ENCODE data around the gene ZNF146.
"Not testable (repeated sequence)": the region's sequence is repeated elsewhere in the genome, so short reads cannot be mapped to it uniquely, and the experiment has no call there.

Gene ZNF146

DNA sequence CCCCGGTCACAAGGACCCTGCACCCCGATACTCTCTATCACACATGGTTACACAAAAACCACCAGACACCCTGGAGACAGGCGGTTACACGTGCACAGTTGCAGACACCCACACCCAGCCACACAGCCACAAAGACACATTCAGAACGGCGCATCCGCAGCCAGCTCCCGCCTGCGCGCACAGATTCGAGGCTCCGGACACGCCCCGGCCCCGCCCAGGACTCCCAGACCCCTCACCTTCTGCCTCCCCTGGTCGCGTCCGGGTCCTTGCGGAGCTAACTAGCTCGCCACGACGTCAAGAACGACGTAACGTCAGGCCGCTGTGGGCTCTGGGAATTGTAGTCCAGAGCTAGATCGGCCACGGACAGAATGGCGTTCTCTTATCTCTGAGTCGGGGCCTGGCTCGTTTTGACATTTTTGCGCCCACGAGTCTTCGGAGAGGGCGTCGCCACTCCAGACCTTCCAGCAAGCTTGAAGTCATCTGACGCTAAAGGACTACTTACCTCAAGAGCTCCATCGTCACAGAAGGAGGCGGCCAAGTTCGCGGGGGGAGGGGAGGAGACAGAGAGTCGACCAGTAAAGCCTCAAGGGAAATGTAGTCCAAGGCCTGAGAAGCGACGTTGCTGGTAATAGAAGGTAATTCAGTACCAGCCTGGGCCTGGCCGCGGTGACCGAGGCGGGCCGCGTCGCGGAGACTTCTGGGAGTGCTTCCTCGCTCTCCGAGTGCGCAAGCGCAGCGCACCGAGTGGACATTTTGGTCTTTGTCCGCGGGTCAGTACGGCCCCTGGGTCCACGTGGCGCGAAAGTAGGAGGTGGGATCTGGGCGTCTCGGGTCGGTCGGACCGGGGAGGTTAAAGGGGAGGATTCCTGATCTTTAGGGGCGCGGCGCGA lies at the start of gene ZNF146, which contains the start of gene ZNF565:
TSS of gene ZNF146 (plus strand) at position 721 of the 890 bp plus-strand sequence. CDS start 21,335 bp downstream, outside the sequence.
TSS of gene ZNF565 (minus strand) at position 280 of the 890 bp plus-strand sequence. CDS start 12,680 bp downstream, outside the sequence.
- DNase-seq: peak; percentile 98 to 99

DNA sequence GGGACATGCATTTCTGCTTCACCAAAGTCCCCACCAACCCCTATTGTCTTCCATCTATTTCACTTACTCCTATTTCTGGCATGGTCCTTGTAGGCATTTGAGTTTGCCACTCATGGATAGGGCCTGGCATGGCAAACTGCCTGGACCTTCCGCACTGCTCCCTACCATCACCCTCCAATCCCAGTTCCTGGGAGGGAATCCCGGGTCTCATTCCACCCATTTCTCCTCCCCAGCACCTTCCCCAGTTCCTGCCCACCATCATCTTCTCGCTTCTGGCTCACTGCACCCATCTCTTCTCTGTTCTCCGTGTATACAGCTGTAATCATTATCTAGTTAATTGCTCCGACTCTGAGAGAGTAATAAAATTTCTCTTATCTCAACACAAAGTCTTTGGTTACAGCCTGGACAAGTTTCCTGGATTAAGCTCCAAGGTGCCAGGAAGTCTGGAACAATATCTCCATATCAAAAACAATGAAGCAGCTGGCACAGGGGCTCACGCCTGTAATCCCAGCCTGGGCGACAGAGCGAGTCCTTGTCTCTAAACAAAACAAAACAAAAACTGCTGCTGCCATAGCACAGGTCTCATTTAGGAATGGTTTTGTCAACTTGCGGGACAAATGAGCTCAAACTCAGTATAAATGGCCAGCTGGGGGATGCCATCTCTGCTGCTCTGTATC lies 45.7 kb upstream of the ZNF146 start:
- no peak for DNase-seq

DNA sequence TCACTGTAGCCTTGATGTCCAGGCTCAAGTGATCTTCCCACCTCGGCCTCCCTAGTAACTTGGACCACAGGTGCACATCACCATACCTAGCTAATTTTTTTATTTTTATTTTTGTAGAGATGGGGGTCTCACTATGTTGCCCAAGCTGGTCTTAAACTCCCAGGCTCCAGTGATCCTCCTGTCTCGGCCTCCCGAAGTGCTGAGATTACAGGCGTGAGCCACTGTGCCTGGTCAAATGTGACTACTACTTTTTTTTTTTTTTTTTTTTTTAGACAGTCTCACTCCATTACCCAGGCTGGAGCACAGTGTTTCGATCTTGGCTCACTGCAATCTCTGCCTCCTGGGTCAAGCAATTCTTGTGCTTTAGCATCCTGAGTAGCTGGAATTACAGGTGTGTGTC lies 42.1 kb upstream of the ZNF146 start:
- DNase-seq: no peak

DNA sequence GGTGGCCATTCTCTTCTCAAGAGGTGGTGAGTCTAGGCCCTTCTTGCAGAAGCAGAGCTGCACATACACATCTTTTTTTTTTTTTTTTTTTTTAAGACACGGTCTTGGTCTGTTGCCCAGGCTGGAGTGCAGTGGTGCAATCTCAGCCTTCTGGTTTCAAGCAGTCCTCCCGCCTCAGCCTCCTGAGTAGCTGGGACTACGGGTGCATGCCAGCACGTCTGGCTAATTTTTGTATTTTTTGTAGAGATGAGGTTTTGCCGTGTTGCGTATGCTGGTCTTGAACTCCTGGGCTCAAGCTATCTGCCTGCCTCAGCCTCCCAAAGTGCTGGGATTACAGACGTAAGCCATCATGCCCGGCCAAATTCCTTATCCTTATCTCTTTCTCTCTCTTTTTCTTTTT lies 41.1 kb upstream of the ZNF146 start:
- DNase-seq: not testable (repeated sequence)

DNA sequence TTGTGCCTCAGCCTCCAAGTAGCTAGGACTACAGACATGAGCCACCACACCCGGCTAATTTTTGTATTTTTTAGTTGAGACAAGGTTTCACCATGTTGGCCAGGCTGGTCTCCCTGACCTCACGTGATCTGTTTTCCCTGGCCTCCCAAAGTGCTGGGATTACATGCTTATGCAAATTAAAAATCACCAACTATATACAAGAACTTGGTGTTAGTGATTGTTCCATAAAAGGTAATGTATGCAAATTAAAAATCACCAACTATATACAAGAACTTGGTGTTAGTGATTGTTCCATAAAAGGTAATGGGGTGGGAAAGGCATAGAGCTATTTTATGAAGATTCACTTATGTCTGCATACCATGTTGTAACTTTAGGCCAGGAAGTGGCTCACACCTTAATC lies 35.8 kb upstream of the ZNF146 start:
- not testable (repeated sequence) for DNase-seq

DNA sequence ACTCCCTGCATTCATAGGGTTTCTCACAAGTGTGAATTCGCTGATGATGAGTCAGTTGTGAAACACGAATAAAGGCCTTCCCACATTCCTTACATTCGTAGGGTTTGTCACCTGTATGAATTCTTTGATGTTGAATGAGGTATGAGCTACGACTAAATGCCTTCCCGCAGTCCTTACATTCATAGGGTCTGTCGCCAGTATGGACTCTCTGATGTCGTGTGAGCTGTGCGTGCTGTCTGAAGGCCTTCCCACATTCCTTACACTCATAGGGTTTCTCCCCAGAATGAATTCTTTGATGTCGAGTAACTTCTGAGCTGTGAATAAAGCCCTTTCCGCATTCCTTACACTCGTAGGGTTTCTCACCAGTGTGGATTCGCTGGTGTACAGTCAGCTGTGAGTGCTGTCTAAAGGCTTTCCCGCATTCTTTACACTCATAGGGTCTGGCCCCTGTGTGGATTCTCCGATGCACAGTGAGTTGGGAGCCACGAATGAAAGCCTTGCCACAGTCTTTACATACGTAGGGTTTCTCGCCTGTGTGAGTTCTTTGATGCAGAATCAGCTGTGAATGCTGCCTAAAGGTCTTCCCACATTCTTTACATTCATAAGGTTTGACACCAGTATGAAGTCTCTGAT lies 32.2 kb upstream of the ZNF146 start:
- DNase-seq: no peak

DNA sequence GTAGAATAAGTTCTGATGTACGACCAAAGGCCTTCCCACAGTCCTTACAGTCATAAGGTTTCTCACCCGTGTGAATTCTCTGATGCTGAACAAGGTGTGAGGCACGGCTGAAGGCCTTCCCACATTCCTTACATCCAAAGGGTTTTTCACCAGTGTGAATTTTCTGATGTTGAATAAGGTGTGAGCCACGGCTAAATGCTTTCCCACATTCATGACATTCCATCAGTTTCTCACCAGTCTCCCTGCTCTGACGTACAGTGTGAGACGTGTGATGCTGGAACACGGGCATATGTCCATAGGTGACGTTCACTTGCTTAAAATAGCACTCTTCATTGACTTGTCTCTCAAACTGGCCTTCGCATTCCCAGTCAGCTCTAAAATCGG lies 31.7 kb upstream of the ZNF146 start:
- no peak for DNase-seq

DNA sequence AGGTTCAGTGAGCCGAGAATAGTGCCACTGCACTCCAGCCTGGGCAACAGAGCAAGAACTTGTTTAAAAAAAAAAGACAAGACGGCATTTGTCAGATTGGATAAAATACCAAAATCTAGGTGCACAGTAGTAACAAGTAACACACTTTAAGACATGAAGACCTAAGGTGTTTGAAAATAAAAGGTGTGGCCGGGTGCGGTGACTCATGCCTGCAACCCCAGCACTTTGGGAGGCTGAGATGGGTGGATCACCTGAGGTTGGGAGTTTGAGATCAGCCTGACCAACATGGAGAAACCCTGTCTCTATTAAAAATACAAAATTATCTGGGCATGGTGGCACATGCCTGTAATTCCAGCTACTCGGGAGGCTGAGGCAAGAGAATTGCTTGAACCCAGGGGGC lies 28.2 kb upstream of the ZNF146 start:
- DNase-seq: not testable (repeated sequence)

DNA sequence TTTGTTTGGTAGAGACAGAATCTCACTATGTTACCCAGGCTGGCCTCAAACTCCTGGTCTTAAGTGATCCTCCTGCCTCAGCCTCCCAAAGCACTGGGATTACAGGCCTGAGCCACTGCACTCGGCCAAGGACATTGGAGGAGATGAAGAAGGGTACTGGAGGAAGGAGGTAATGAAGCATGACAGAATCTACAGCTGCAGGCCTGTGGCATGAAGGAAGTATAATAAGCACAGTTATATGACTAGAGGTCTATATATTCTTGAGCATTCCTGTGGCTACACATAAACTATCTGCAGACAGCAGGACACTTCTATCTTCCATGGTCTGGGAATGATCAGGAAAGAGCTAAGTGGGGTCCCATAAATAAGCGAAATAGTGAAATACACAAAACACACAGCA lies 18.7 kb upstream of the ZNF146 start:
- DNase-seq: no peak

DNA sequence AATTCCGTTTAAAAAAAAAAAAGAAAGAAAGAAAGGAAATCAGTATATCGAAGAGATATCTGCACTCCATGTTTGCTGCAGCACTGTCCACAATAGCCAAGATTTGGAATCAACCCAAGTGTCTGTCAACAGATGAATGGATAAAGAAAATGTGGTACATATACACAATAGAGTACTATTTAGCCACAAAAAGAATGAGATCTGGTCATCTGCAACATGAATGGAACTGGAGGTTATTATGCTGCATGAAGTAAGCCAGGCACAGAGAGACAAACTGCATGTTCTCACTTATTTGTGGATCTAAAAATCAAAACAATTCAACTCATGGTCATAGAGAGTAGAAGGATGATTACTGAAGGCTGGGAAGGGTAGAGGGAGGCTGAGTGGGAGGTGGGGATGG lies 16.8 kb upstream of the ZNF146 start:
- DNase-seq: no peak

DNA sequence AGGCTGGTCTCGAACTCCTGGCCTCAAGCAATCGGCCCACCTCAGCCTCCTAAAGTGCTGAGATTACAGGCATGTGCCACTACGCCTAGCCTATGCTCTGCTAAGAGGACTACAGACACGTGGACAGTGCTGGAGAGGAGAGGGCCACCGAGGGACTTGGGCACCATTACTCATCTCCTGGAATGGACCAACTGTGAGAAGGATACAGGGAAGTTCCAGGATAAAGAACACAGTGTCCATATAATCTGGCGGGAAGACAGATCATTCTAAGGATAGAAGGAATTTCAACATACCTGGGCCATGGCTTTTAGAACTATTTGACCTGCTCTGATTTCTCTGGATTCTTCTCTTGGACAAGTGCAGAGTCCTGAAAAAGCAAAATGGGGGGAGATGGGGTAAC lies 13.2 kb upstream of the ZNF146 start:
- no peak for DNase-seq

DNA sequence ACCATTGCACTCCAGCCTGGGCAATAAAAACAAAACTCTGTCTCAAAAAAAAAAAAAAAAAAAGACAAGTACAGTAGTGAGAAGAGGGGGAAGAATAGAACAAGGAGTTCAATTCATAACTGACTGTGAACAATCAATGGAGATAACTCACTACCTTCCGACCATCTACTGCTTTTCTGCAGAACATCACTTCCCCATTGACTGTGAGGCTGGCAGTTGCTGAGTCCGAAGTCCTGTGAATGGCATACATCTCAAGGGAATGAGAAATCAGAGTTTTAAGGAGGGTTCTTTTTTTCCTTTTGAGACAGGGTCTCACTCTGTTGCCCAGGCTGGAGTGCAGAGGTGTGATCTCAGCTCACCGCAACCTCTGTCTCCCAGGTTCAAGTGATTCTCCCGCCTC lies 11.6 kb upstream of the ZNF146 start:
- no peak for DNase-seq

DNA sequence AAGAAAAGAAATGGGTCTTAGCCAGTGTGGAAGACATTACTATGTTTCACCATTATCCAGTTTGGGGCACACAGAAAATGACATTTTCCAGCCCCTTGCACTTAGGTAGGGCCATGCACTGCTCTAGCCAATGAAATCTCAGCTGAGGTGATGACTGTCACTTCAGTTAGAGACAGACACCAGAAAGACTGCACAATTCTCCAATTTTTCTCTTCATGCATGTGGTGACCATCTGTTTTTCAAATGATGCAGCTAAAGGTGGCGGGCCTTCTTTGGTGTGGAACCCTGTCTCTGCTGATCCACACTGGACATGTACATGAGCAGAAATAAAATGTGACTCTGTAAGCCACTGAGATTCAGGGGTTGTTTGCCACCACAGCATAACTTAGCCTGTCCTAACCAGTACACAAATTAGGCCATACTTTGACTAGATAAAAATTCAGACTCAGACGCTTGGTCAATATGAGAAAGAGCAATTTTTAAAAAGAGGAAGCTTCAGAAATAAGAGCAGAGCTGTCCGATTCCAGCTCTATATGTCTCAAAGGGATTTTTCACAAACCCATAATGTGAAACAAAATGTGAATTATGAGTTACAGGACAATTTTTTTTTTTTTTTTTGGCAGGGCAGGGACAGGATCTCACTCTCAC lies 7.2 kb upstream of the ZNF146 start:
- DNase-seq: no peak

DNA sequence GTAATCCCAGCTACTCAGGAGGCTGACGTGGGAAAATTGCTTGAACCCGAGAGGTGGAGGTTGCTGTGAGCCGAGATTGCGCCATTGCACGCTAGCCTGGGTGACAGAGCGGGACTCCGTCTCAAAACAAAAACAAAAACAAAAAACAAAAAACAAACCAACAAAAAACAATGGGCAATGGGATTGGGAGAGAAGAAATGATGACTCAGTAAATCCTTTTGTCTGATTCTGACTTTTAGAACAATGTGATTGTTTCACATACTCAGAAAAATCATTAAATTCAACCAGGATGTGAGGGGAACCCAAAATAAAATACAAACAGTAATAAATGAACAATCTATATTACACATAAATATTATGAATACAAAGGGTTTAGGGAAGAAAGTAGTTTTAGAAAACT lies 5.5 kb upstream of the ZNF146 start:
- no peak for DNase-seq

DNA sequence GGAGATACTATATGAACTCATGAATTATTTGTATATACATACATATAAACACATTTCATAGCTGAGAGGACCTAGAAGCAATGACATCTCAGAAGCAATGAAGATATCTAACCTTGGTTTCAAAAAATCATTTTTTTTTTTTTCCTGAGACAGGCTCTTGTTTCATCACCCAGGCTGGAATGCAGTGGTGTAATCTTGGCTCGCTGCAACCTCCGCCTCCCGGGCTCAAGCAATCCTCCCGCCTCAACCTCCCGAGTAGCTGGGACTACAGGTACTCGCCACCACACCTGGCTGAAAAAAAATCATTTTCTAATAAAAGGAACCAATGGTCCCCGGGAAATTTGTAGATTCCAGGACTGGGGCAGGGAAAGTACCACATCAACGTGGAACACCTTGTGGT lies 4.4 kb upstream of the ZNF146 start:
- no peak for DNase-seq

DNA sequence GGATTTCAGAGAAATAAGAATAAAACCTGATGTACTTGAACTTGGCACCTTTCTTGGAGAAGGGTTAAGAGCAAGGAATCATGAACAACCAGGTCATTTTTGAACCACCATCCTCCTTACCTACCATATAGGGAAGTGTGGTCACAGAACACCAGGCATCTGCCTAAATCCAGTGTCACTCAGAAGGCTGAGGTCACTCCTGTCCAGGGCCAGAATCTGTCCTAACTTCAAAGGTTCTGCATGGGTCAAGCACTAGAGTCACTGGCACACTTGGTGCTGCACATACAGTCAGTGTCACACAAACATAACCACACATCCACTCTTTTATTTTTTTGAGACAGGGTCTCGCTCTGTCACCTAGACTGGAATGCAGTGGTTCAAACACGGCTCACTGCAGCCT lies 2.0 kb upstream of the ZNF146 start:
- DNase-seq: no peak

DNA sequence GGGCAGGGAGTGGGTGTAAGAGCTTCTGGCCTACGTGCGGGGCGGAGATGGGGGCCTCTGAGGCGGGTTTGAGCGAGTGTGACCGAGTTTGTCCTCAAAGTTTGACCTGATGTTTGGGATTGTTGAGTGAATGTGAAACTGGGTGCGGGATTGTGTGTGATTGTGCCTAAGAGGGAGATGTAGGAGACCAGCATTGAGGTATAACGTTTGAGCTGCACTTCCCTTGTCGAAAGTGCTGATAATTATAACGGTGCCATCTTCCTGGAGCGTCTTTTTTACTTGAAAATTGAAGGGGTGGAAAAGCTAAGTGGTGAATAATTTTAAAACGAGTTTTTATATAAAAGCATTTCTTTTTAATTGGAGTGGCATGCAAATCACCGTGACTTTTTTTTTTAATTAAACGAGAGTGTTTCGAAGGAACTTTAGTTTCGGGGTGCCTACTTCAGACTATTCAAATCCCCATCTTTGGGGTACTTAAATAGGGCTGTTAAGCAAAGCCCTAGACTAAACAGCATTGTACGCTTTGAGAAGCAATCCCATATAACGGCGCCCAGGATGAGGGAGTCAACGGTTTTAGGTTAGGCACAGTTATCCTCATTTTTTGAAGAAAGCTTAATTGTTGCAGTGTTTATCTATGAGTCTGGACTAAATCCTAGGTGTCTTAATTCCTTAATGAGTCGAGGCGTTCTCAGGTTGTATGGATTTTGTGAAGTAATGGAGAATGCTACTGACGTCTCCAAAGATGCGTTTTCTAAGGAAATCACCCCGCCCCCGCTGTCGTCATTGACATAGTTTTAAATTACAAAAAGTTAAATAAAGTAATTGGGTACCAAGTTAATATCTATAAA lies 594 bp downstream of the ZNF146 start:
- peak; percentile 36 to 62 for DNase-seq

DNA sequence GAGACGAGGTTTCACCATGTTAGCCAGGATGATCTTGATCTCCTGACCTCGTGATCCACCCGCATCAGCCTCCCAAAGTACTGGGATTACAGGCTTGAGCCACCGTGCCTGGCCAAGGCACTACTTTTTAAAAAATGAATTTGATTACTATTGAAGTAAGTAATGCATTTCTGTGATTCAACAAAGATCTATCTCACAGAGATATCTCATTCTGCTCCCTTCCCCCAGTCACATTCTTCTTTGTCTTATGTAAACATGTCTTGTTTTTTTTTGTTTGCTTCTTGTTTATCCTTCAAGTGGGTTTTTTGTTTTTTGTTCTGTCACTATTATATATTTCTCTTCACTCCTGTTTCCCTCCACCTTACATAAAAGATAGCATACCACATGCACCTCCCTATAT lies 6.6 kb downstream of the ZNF146 start:
- no peak for DNase-seq

DNA sequence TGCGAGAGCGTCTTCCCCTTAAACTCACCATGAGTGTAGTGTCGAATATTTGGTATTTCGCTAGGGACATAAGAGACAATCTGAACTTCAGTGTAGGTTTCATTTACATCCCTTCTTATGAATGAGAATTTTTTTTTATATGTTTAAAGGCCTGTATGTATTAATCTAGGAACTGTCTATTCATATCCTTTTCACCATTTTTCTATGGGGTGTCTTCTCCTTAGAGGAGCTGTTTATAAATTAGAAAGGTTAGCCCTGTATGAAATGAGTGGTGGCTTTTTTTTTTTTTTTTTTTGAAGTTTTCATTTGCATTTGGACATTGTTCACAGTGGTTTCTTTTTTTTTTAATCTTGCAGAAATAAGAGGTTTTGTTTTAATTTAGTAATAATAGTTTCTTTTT lies 7.6 kb downstream of the ZNF146 start:
- DNase-seq: no peak

DNA sequence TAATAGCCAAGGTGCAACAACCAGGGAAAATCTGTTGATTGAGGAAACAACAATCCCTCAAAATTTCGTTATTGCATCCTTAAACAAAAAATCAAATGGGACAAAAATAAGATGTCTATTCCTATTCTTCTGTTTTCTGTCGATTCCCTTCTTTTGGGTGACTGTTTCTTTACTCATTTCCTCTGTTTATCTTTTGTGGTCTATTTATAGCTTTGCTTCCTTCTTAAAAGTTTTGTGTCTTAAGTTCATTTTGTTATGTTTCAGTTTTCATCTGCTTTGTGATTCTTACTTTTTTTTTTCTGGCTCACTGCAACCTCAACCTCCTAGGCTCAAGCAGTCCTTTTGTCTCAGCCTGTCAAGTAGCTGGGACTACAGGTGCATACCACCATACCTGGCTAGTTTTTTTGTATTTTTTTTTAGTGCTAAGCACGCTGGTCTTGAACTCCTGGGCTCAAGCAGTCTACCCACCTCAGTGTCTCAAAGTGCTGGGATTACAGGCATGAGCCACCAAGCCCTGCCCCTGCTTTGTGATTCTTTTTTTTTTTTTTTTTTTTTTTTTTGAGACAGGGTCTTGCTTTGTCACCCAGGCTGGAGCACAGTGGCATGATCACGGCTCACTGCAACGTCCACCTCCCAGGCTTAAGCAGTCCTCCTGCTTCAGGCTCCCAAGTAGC lies 10.4 kb downstream of the ZNF146 start:
- DNase-seq: no peak

DNA sequence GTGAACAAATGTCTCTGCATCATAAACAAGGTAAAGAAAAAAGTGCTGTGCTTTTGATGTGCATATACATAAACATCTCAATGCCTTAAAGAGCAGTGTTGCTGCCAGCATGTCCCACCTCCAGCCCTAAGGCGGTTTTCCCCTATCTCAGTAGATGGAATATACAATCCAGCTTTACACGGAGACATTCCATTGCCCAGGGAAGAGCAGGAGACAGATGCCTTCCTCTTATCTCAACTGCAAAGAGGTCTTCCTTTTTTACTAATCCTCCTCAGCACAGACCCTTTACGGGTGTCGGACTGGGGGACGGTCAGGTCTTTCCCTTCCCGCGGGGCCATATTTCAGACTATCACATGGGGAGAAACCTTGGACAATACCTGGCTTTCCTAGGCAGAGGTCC lies 18.7 kb downstream of the ZNF146 start:
- DNase-seq: not testable (repeated sequence)
